ENCODE measurements around the gene GFI1B.
"Not testable (repeated sequence)": the region's sequence is repeated elsewhere in the genome, so short reads cannot be mapped to it uniquely, and the experiment has no call there.

GFI1B gene

GRCh38 chr9:132978451-132979131, at the start of gene GFI1B:
Gene GFI1B (plus strand): TSS chr9:132978694. CDS start chr9:132986679, 7,985 bp downstream.
- DNase-seq: no peak

GRCh38 chr9:132931178-132931735, 47.2 kb upstream of the GFI1B start:
- no peak for DNase-seq

GRCh38 chr9:132935026-132935425, 43.5 kb upstream of the GFI1B start:
- peak; percentile 19 for DNase-seq

GRCh38 chr9:132937463-132937901, 41.0 kb upstream of the GFI1B start:
- DNase-seq: no peak

GRCh38 chr9:132939169-132939568, 39.3 kb upstream of the GFI1B start:
- DNase-seq: no peak

GRCh38 chr9:132942541-132943182, 35.8 kb upstream of the GFI1B start:
- DNase-seq: no peak

- DNase-seq: no peak
Measured at GRCh38 chr9:132943651-132944293, 34.7 kb upstream of the GFI1B start.

GRCh38 chr9:132944294-132945185, 34.0 kb upstream of the GFI1B start, which contains the start of gene TSC1:
Gene TSC1 (minus strand): TSS chr9:132944616. CDS start chr9:132928872, 15,744 bp downstream.
- DNase-seq: peak; percentile 68

- DNase-seq: no peak
Measured at GRCh38 chr9:132945186-132946130, 33.0 kb upstream of the GFI1B start.

GRCh38 chr9:132946211-132946610, 32.3 kb upstream of the GFI1B start:
- peak; percentile 11 for DNase-seq

GRCh38 chr9:132946631-132947295, 31.7 kb upstream of the GFI1B start:
- no peak for DNase-seq

- no peak for DNase-seq
Measured at GRCh38 chr9:132947756-132948155, 30.7 kb upstream of the GFI1B start.

- no peak for DNase-seq
Measured at GRCh38 chr9:132948482-132949050, 29.9 kb upstream of the GFI1B start.

- no peak for DNase-seq
Measured at GRCh38 chr9:132949709-132950108, 28.8 kb upstream of the GFI1B start.

GRCh38 chr9:132955123-132955522, 23.4 kb upstream of the GFI1B start:
- DNase-seq: no peak

- no peak for DNase-seq
Measured at GRCh38 chr9:132955768-132956167, 22.7 kb upstream of the GFI1B start.

GRCh38 chr9:132957805-132958204, 20.7 kb upstream of the GFI1B start:
- peak; percentile 29 for DNase-seq

GRCh38 chr9:132961002-132961401, 17.5 kb upstream of the GFI1B start:
- DNase-seq: no peak

- DNase-seq: no peak
Measured at GRCh38 chr9:132965478-132965877, 13.0 kb upstream of the GFI1B start.

- not testable (repeated sequence) for DNase-seq
Measured at GRCh38 chr9:132967908-132968307, 10.6 kb upstream of the GFI1B start.

Measured in NCI-H524 treated with DMSO at 0.1 percent for 48 hours (cell line).